Measurements from ENCODE around the gene MCF2L2. TPM values are rescaled to one million over a fixed set of nuclear protein-coding genes. Genes with fewer than 3 reads are reported as not detected.

MCF2L2 gene
- total and polyA plus RNA-seq, 2 of the 13 experiments (the other 11 are each of a cell fraction or from before 2014, with no cell fraction given) = not detected

GRCh38 chr3:183464480-183464879 lies 36.1 kb upstream of the MCF2L2 start (continued):
- TF ChIP-seq ZZZ3 (CRISPR knock-in tag; IDR thresholded peaks at IDR 0.05; ENCODE audit: borderline replicate concordance) (no peak), ZEB1 (IDR thresholded peaks at IDR 0.05; ENCODE audit: insufficient replicate concordance, low read depth) (peak; percentile 91), JDP2 (CRISPR knock-in tag; IDR thresholded peaks at IDR 0.05; ENCODE audit: borderline replicate concordance) (no peak), ZNF251 (CRISPR knock-in tag; IDR thresholded peaks at IDR 0.05) (no peak), AKAP8 (CRISPR knock-in tag; IDR thresholded peaks at IDR 0.05) (no peak), RFXAP (CRISPR knock-in tag; IDR thresholded peaks at IDR 0.05; ENCODE audit: borderline replicate concordance) (peak; percentile 71; the same call in 1 of the 2 replicates), ZNF550 (CRISPR knock-in tag; IDR thresholded peaks at IDR 0.05; ENCODE audit: borderline replicate concordance) (no peak), ZFP82 (CRISPR knock-in tag; IDR thresholded peaks at IDR 0.05; ENCODE audit: borderline replicate concordance) (no peak; the same call in 1 of the 2 replicates), TEF (CRISPR knock-in tag; IDR thresholded peaks at IDR 0.05) (peak; percentile 78), REPIN1 (CRISPR knock-in tag; IDR thresholded peaks at IDR 0.05; ENCODE audit: borderline replicate concordance, low read depth) (peak; percentile 85; the same call in 1 of the 2 replicates), GATAD2A (CRISPR knock-in tag; IDR thresholded peaks at IDR 0.05) (peak; percentile 88), ZBED4 (CRISPR knock-in tag; IDR thresholded peaks at IDR 0.05; ENCODE audit: borderline replicate concordance) (no peak), ZMAT3 (CRISPR knock-in tag; conservative IDR thresholded peaks at IDR 0.05) (no peak), ZNF207 (IDR thresholded peaks at IDR 0.05; ENCODE audit: borderline replicate concordance) (no peak), FLYWCH1 (CRISPR knock-in tag; IDR thresholded peaks at IDR 0.05) (no peak), MTA1 (CRISPR knock-in tag; IDR thresholded peaks at IDR 0.05; ENCODE audit: borderline replicate concordance) (peak; percentile 45; the same call in 1 of the 2 replicates), TRIM24 (CRISPR knock-in tag; IDR thresholded peaks at IDR 0.05) (peak; percentile 51; the same call in 1 of the 2 replicates), PITX1 (CRISPR knock-in tag; IDR thresholded peaks at IDR 0.05) (peak; percentile 93), SP1 (IDR thresholded peaks at IDR 0.05) (no peak), SP1 (CRISPR knock-in tag; IDR thresholded peaks at IDR 0.05) (no peak), TCF7 (IDR thresholded peaks at IDR 0.05; ENCODE audit: low read depth) (peak; percentile 76)
- TF ChIP-seq, protein P1, sequence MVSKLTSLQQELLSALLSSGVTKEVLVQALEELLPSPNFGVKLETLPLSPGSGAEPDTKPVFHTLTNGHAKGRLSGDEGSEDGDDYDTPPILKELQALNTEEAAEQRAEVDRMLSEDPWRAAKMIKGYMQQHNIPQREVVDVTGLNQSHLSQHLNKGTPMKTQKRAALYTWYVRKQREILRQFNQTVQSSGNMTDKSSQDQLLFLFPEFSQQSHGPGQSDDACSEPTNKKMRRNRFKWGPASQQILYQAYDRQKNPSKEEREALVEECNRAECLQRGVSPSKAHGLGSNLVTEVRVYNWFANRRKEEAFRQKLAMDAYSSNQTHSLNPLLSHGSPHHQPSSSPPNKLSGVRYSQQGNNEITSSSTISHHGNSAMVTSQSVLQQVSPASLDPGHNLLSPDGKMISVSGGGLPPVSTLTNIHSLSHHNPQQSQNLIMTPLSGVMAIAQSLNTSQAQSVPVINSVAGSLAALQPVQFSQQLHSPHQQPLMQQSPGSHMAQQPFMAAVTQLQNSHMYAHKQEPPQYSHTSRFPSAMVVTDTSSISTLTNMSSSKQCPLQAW (CRISPR knock-in tag; IDR thresholded peaks at IDR 0.05) = 0 out of 2 replicates have a peak, but pooled peaks have one; percentile 57
- TF ChIP-seq, protein P2, sequence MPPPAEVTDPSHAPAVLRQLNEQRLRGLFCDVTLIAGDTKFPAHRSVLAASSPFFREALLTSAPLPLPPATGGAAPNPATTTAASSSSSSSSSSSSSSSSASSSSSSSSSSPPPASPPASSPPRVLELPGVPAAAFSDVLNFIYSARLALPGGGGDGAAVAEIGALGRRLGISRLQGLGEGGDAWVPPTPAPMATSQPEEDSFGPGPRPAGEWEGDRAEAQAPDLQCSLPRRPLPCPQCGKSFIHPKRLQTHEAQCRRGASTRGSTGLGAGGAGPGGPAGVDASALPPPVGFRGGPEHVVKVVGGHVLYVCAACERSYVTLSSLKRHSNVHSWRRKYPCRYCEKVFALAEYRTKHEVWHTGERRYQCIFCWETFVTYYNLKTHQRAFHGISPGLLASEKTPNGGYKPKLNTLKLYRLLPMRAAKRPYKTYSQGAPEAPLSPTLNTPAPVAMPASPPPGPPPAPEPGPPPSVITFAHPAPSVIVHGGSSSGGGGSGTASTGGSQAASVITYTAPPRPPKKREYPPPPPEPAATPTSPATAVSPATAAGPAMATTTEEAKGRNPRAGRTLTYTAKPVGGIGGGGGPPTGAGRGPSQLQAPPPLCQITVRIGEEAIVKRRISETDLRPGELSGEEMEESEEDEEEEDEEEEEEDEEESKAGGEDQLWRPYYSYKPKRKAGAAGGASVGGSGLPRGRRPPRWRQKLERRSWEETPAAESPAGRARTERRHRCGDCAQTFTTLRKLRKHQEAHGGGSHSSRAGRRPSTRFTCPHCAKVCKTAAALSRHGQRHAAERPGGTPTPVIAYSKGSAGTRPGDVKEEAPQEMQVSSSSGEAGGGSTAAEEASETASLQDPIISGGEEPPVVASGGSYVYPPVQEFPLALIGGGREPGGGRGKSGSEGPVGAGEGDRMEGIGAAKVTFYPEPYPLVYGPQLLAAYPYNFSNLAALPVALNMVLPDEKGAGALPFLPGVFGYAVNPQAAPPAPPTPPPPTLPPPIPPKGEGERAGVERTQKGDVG (CRISPR knock-in tag; IDR thresholded peaks at IDR 0.05; ENCODE audit: borderline replicate concordance) = no peak

Measured in HepG2 (cell line).